ENCODE measurements around the gene GPALPP1. TPM values are rescaled to one million over a fixed set of nuclear protein-coding genes. Genes with fewer than 3 reads are reported as not detected.

Gene GPALPP1
- polyA plus RNA-seq, 1 of the 3 experiments (the other 2 are of a cell fraction), result 11.7 TPM

GRCh38 chr13:45003417-45003816 lies 14.1 kb downstream of the GPALPP1 start:
- ChIA-PET POLR2A (no interaction called here), CTCF (interaction anchor here (1.3 kb wide), 1 partner anchor 12 kb away, joined by 3 read pairs; no protein-coding TSS in a partner anchor)
- no peak overlapping the region for H3K4me3 ChIP-seq (ENCODE audit: low read depth in 2 of 2, low read length in 1 of 2)
- no peak for TF ChIP-seq EZH2phosphoT487 (IDR thresholded peaks at IDR 0.05; ENCODE audit: borderline replicate concordance, low read depth)
- no peak for TF ChIP-seq FOXJ3 (CRISPR knock-in tag; IDR thresholded peaks at IDR 0.05)
- no peak for TF ChIP-seq FOXM1 (IDR thresholded peaks at IDR 0.05; ENCODE audit: low read depth)
- no peak for TF ChIP-seq GABPA (IDR thresholded peaks at IDR 0.05; ENCODE audit: low read depth)
- TF ChIP-seq JUND (IDR thresholded peaks at IDR 0.05), result no peak
- no peak for TF ChIP-seq POLR2AphosphoS5 (IDR thresholded peaks at IDR 0.05; ENCODE audit: low read depth, low read length)
- TF ChIP-seq CHD2 (IDR thresholded peaks at IDR 0.05; ENCODE audit: low read length, partially characterized antibody), result no peak
- TF ChIP-seq EP300 (IDR thresholded peaks at IDR 0.05; ENCODE audit: borderline replicate concordance in 1 of 2, low read depth in 1 of 2, low read length in 1 of 2), result no peak
- no peak for TF ChIP-seq YY1 (IDR thresholded peaks at IDR 0.05; ENCODE audit: low read depth)
- TF ChIP-seq SMC3 (IDR thresholded peaks at IDR 0.05; ENCODE audit: low read depth, low read length), result no peak
- no peak for TF ChIP-seq NFIC (IDR thresholded peaks at IDR 0.05; ENCODE audit: borderline replicate concordance)
- TF ChIP-seq FOSL2 (IDR thresholded peaks at IDR 0.05; ENCODE audit: borderline replicate concordance, low read depth), result no peak
- no peak for TF ChIP-seq TAF1 (IDR thresholded peaks at IDR 0.05; ENCODE audit: borderline replicate concordance, low read depth, low read length)
- no peak overlapping the region for H2AFZ ChIP-seq (ENCODE audit: low read depth)
- H3K79me2 ChIP-seq (ENCODE audit: insufficient read depth), result peaks cover 15% of the 10 kb centered on the region
- H3K27me3 ChIP-seq (ENCODE audit: insufficient read depth), result no peaks in the 10 kb centered on the region
- no peaks in the 10 kb centered on the region for H4K20me1 ChIP-seq (ENCODE audit: insufficient read depth)
- H3K36me3 ChIP-seq (replicated peaks in 1 of 2; ENCODE audit: control insufficient read depth in 1 of 2, insufficient read depth in 2 of 2, low read length in 1 of 2), result peaks cover 57 to 72% of the 10 kb centered on the region in 2 experiments
- peaks cover 20% of the 10 kb centered on the region for H3F3A ChIP-seq (replicated peaks; ENCODE audit: insufficient read depth)
- no peaks in the 10 kb centered on the region for H3K9me3 ChIP-seq
- H3K27ac ChIP-seq (ENCODE audit: low read depth in 2 of 2, low read length in 1 of 2), result no peak overlapping the region
- no peaks in the 10 kb centered on the region for H3K9me2 ChIP-seq
- no peak overlapping the region for H3K4me2 ChIP-seq
- H3K9ac ChIP-seq, result no peak overlapping the region
- H3K4me1 ChIP-seq (ENCODE audit: control insufficient read depth in 1 of 2, insufficient read depth in 2 of 2, low read depth in 1 of 2, low read length in 1 of 2), result no peaks in the 10 kb centered on the region
- no peak for DNase-seq

- 100% methylated on average over 2 of the region's 2 CpGs for WGBS (ENCODE audit: low lambda C conversion rate)
- CTCF ChIA-PET, result interaction anchor here (1.3 kb wide), 1 partner anchor 11 kb away, joined by 3 read pairs; no protein-coding TSS in a partner anchor
Measured at GRCh38 chr13:45004096-45004495, 14.8 kb downstream of the GPALPP1 start.

More at GRCh38 chr13:45004096-45004495, 14.8 kb downstream of the GPALPP1 start:
- TF ChIP-seq GABPA (IDR thresholded peaks at IDR 0.05; ENCODE audit: low read depth) (no peak), POLR2AphosphoS5 (IDR thresholded peaks at IDR 0.05; ENCODE audit: low read depth, low read length) (no peak), YY1 (IDR thresholded peaks at IDR 0.05; ENCODE audit: low read depth) (no peak), USF1 (IDR thresholded peaks at IDR 0.05; ENCODE audit: borderline replicate concordance, low read depth) (no peak), RCOR1 (IDR thresholded peaks at IDR 0.05; ENCODE audit: low read length) (no peak), MEF2A (IDR thresholded peaks at IDR 0.05; ENCODE audit: borderline replicate concordance, low read depth) (no peak), SIN3A (IDR thresholded peaks at IDR 0.05; ENCODE audit: borderline replicate concordance, low read depth, low read length) (no peak), FOXM1 (IDR thresholded peaks at IDR 0.05; ENCODE audit: low read depth) (no peak), CHD2 (IDR thresholded peaks at IDR 0.05; ENCODE audit: low read length, partially characterized antibody) (no peak), USF2 (IDR thresholded peaks at IDR 0.05; ENCODE audit: borderline replicate concordance, low read depth, low read length) (no peak)
- Histone ChIP-seq H3F3A (replicated peaks; ENCODE audit: insufficient read depth) (peaks cover 22% of the 10 kb centered on the region), H3K9me3 (no peaks in the 10 kb centered on the region), H2AFZ (ENCODE audit: low read depth) (no peak overlapping the region), H3K79me2 (ENCODE audit: insufficient read depth) (peaks cover 8% of the 10 kb centered on the region; the same call in 1 of the 2 replicates), H4K20me1 (ENCODE audit: insufficient read depth) (no peaks in the 10 kb centered on the region), H3K36me3 (replicated peaks in 1 of 2; ENCODE audit: control insufficient read depth in 1 of 2, insufficient read depth in 2 of 2, low read length in 1 of 2) (peaks cover 64 to 79% of the 10 kb centered on the region in 2 experiments), H3K9me2 (no peaks in the 10 kb centered on the region), H3K4me3 (ENCODE audit: low read depth in 2 of 2, low read length in 1 of 2) (no peak overlapping the region), H3K27me3 (ENCODE audit: insufficient read depth) (no peaks in the 10 kb centered on the region), H3K27ac (ENCODE audit: low read depth in 2 of 2, low read length in 1 of 2) (no peak overlapping the region), H3K4me2 (no peak overlapping the region), H3K9ac (no peak overlapping the region), H3K4me1 (ENCODE audit: control insufficient read depth in 1 of 2, insufficient read depth in 2 of 2, low read depth in 1 of 2, low read length in 1 of 2) (no peaks in the 10 kb centered on the region)
- POLR2A ChIA-PET, result no interaction called here
- no peak for DNase-seq
